Psoas muscle (tissue), 8 donors: ENCODE measurements around the gene SRL. TPM values are rescaled to one million over a fixed set of nuclear protein-coding genes. Genes with fewer than 3 reads are reported as not detected.
"Not testable (repeated sequence)": the region's sequence is repeated elsewhere in the genome, so short reads cannot be mapped to it uniquely, and the experiment has no call there.

ENCODE experiments used
- ATAC-seq, 4 donors: fragments of 200-7000 bp; cut with Tn5 transposase; one replicate each; pipeline ENCODE4 v1.9.1; 2020; ENCODE audit warnings: moderate library complexity in 3 of 4, mild to moderate bottlenecking in 2 of 4
- DNase-seq, 2 donors: peaks; one replicate each; pipeline ENCODE4 v3.0.0-alpha.2; 2020
- H3K27ac ChIP-seq: fragments of 200-600 bp; one replicate; pipeline ENCODE4 v1.8.0; 2022
- H3K27me3 ChIP-seq, 3 donors: fragments of 200-600 bp in 1 of 3; one replicate each; pipeline versions ENCODE4 v1.6.1 to v1.8.0; 2013 to 2022; ENCODE audit warnings: low read length in 2 of 3, mild to moderate bottlenecking in 2 of 3, moderate library complexity in 1 of 3; ENCODE audit not compliant: insufficient read depth in 3 of 3
- H3K36me3 ChIP-seq, 2 donors: fragments of 200-600 bp in 1 of 2; one replicate each; pipeline versions ENCODE4 v1.6.1 to v1.8.0; 2013 to 2022; ENCODE audit warnings: low read depth in 1 of 2, mild to moderate bottlenecking in 1 of 2, moderate library complexity in 1 of 2; ENCODE audit not compliant: insufficient read depth in 1 of 2
- H3K4me1 ChIP-seq: fragments of 200-600 bp; one replicate; pipeline ENCODE4 v1.8.0; 2022
- H3K4me3 ChIP-seq: fragments of 200-600 bp; one replicate; pipeline ENCODE4 v1.8.0; 2022; ENCODE audit warnings: mild to moderate bottlenecking
- H3K9me3 ChIP-seq: fragments of 200-600 bp; one replicate; pipeline ENCODE4 v1.8.0; 2022
- WGBS, 3 donors: extraction: QIAGEN DNeasy Blood & Tissue Kit; methylation state at CpG; one replicate each; pipeline versions ENCODE4 v1.1.6 to v1.1.7; 2013; 5-methylcytosine and 5-hydroxymethylcytosine counted together
- intact Hi-C, 2 donors: fragments of 100-400 bp; cut with DNase I; formaldehyde crosslinking; loops; one replicate each; pipeline versions ENCODE4 v1.11.0 to v1.14.2; 2022
- polyA plus RNA-seq, 3 donors: library from polyadenylated mRNA; stranded (reverse); fragments of 200-250 nt; gene quantifications; one replicate each; pipeline ENCODE4 v1.2.3, GENCODE V29; 2013
- total RNA-seq, 4 donors: library from RNA; stranded (reverse); fragmentation: NEBNext Ultra II Directional in 2 of 4; extraction: Animal tissue kit (Norgen Biotek cat#: 25700) in 2 of 4; gene quantifications; one replicate each; pipeline versions ENCODE4 v1.2.1 to v1.2.4, GENCODE V29; 2021 to 2023
- TF ChIP-seq, protein P1 (sequence below): fragments of 200-600 bp; IDR thresholded peaks from one replicate; pipeline ENCODE4 v1.8.0; 2022; ENCODE audit warnings: antibody characterized with exemption
- donor health status: healthy with polysubstance abuse.
- donor health status: DM: no; HTN: no; CAD: no; lungs with moderate emphysema.
- donor health status: Bipolar disorder and iron deficiency.
- donor health status: healthy.
- donor health status: DM: yes; HTN: yes; CAD: no.
- donor health status: DM: no; HTN: no; CAD: no.
- donor health status: DM: no; HTN: no; CAD: no.
- donor health status: DM: yes; HTN: yes; CAD: no.

Gene SRL
- total and polyA plus RNA-seq, 7 donors, result 196 to 552 (median 305) TPM

GRCh38 chr16:4158143-4159093, 83.5 kb downstream of the SRL start:
- Histone ChIP-seq H3K27me3 (no peaks in the 10 kb centered on the region), H3K4me1 (no peaks in the 10 kb centered on the region), H3K4me3 (no peak overlapping the region), H3K36me3 (no peaks in the 10 kb centered on the region), H3K27ac (no peak overlapping the region), H3K9me3 (no peaks in the 10 kb centered on the region)
- intact Hi-C loops, result no loop called here
- ATAC-seq, result no peak
- TF ChIP-seq, protein P1, sequence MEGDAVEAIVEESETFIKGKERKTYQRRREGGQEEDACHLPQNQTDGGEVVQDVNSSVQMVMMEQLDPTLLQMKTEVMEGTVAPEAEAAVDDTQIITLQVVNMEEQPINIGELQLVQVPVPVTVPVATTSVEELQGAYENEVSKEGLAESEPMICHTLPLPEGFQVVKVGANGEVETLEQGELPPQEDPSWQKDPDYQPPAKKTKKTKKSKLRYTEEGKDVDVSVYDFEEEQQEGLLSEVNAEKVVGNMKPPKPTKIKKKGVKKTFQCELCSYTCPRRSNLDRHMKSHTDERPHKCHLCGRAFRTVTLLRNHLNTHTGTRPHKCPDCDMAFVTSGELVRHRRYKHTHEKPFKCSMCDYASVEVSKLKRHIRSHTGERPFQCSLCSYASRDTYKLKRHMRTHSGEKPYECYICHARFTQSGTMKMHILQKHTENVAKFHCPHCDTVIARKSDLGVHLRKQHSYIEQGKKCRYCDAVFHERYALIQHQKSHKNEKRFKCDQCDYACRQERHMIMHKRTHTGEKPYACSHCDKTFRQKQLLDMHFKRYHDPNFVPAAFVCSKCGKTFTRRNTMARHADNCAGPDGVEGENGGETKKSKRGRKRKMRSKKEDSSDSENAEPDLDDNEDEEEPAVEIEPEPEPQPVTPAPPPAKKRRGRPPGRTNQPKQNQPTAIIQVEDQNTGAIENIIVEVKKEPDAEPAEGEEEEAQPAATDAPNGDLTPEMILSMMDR, result no peak
- 72 to 76% (median 72%) methylated on average over 13 of the region's 13 CpGs for WGBS, 3 donors
- DNase-seq, result no peak

- Histone ChIP-seq H3K27me3 (no peaks in the 10 kb centered on the region), H3K4me3 (no peak overlapping the region), H3K9me3 (no peaks in the 10 kb centered on the region), H3K27ac (no peak overlapping the region), H3K36me3 (no peaks in the 10 kb centered on the region), H3K4me1 (no peaks in the 10 kb centered on the region)
- TF ChIP-seq, protein P1, result no peak
- intact Hi-C loops, result no loop called here
- 83 to 89% (median 86%) methylated on average over 4 of the region's 4 CpGs for WGBS, 3 donors
- no peak for DNase-seq
- ATAC-seq, result no peak
These were observed 84.5 kb downstream of the SRL start for GRCh38 chr16:4157376-4157825.

DNA sequence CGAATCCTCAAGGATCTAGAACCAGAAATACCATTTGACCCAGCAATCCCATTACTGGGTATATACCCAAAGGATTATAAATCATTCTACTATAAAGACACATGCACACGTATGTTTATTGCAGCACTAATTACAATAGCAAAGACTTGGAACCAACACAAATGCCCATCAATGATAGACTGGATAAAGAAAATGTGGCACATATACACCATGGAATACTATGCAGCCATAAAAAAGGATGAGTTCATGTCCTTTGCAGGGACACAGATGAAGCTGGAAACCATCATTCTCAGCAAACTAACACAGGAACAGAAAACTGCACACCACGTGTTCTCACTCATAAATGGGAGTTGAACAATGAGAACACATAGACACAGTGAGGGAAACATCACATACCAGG, 85.4 kb downstream of the SRL start:
- H3K27me3 ChIP-seq, H3K4me3 ChIP-seq, H3K4me1 ChIP-seq, H3K36me3 ChIP-seq, intact Hi-C loops, H3K27ac ChIP-seq, ATAC-seq, DNase-seq, H3K9me3 ChIP-seq: not testable (repeated sequence)
- WGBS, 3 donors, result 75 to 82% (median 80%) methylated on average over 3 of the region's 3 CpGs

DNA sequence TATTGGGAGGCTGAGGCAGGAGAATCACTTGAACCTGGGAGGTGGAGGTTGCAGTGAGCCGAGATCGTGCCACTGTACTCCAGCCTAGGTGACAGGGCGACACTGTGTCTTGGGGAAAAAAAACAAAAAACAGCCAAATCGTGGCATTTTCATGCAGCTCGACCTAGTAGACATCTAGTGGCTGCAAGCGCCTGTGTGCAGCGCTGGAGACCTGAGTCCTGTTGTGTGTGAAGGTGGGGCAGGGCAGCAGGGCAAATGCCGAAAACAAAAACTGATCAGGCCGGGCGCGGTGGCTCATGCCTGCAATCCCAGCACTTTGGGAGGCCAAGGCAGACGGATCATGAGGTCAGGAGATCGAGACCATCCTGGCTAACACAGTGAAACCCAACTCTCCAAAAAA, 88.5 kb downstream of the SRL start:
- H3K36me3 ChIP-seq, H3K4me1 ChIP-seq, DNase-seq, H3K27ac ChIP-seq, H3K9me3 ChIP-seq, H3K27me3 ChIP-seq, intact Hi-C loops, H3K4me3 ChIP-seq, ATAC-seq: not testable (repeated sequence)
- WGBS, 3 donors, result 79 to 84% (median 83%) methylated on average over 13 of the region's 13 CpGs

DNA sequence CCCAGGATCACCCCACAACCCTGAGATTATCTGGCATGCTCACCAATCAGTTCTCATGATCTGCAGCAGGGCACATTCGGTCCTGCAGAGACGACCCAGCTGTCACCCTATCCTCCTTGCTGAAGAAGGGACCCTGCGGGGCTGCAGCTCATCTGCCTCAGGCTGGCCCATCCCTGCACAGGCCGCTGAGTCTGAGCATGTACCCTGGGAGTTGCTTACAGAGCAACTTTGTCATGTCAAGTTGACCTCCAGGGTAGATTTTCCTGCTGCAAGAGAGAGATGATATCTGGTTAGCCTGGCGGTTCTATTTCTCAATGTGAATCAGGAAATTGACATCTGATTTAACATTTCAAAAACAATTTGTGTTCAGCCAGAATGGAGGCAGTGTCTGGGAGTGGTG, 89.6 kb downstream of the SRL start:
- DNase-seq, result no peak
- Histone ChIP-seq H3K27me3 (no peaks in the 10 kb centered on the region), H3K9me3 (no peaks in the 10 kb centered on the region), H3K4me1 (no peaks in the 10 kb centered on the region), H3K27ac (no peak overlapping the region), H3K36me3 (no peaks in the 10 kb centered on the region), H3K4me3 (no peak overlapping the region)
- WGBS, 3 donors, result 57 to 82% (median 62%) methylated on average over 5 of the region's 5 CpGs
- no peak for ATAC-seq
- intact Hi-C loops, result no loop called here
- TF ChIP-seq, protein P1, result no peak
